Ovary (tissue), 9 donors: Measurements from ENCODE around the gene CLCN2. TPM values are rescaled to one million over a fixed set of nuclear protein-coding genes. Genes with fewer than 3 reads are reported as not detected.

Source experiments
- DNase-seq, 5 donors: peaks; one replicate each; pipeline ENCODE4 v3.0.0-alpha.2; 2019 to 2020
- H3K27ac ChIP-seq, 2 donors: fragments of 200-600 bp; one replicate each; pipeline versions ENCODE4 v1.5.1 to v1.8.0; 2019 to 2022
- H3K27me3 ChIP-seq: fragments of 200-600 bp; one replicate; pipeline ENCODE4 v1.8.0; 2022
- H3K36me3 ChIP-seq: fragments of 200-600 bp; sonication (generic); one replicate; pipeline ENCODE4 v1.5.1; 2019
- H3K4me1 ChIP-seq: one replicate; pipeline ENCODE4 v1.8.1; 2013; ENCODE audit warnings: mild to moderate bottlenecking, moderate library complexity; ENCODE audit not compliant: insufficient read depth
- H3K4me3 ChIP-seq: fragments of 200-600 bp; sonication (generic); one replicate; pipeline ENCODE4 v1.5.1; 2017
- H3K9me3 ChIP-seq, 2 donors: fragments of 200-600 bp in 1 of 2; sonication (generic) in 1 of 2; one replicate each; pipeline versions ENCODE4 v1.5.1 to v1.8.1; 2013 to 2019; ENCODE audit warnings: mild to moderate bottlenecking in 1 of 2, moderate library complexity in 1 of 2
- EP300 ChIP-seq: sonication (generic); formaldehyde crosslinking; IDR thresholded peaks from one replicate; pipeline ENCODE4 v1.6.1; 2017; ENCODE audit warnings: antibody characterized with exemption
- POLR2A ChIP-seq: fragments of 450-650 bp; IDR thresholded peaks from one replicate; pipeline ENCODE4 v1.6.1; 2017; ENCODE audit warnings: antibody characterized with exemption, mild to moderate bottlenecking, moderate library complexity
- WGBS, 3 donors: extraction: QIAGEN DNeasy Blood & Tissue Kit in 1 of 3; methylation state at CpG; one replicate each; pipeline versions ENCODE4 v1.1.5 to v1.1.7; 2013 to 2017; 5-methylcytosine and 5-hydroxymethylcytosine counted together
- intact Hi-C, 4 donors: fragments of 100-400 bp; cut with DNase I; formaldehyde crosslinking; loops; one replicate each; pipeline versions ENCODE4 v1.11.0 to v1.15.1; 2022 to 2023
- polyA plus RNA-seq, 2 donors: library from polyadenylated mRNA; stranded (reverse); fragments of 200-250 nt in 1 of 2; fragments of 350-450 nt in 1 of 2; fragmentation: Illumina TruSeq in 1 of 2; extraction: RNeasy Lipid Tissue Mini Kit (QIAGEN cat#74804) in 1 of 2; gene quantifications; one replicate each; pipeline ENCODE4 v1.2.3, GENCODE V29; 2013 to 2014
- total RNA-seq, 7 donors: library from RNA; depleted of rRNA in 2 of 7; stranded (reverse); fragments of >200 nt in 2 of 7; fragmentation: NEBNext Ultra II Directional in 3 of 7; extraction: Animal tissue kit (Norgen Biotek cat#: 25700) in 3 of 7; gene quantifications; one replicate each; pipeline versions ENCODE4 v1.1.0 to v1.2.4, GENCODE V29; 2016 to 2023
- TF ChIP-seq, protein P1 (sequence below), 3 donors: fragments of 450-650 bp in 2 of 3; fragments of 200-600 bp in 1 of 3; IDR thresholded peaks; one replicate each; pipeline versions ENCODE4 v1.5.1 to v1.8.0; 2016 to 2022; ENCODE audit warnings: antibody characterized with exemption in 3 of 3, mild to moderate bottlenecking in 1 of 3
- donor health status: DM: no; HTN: no; CAD: no; lungs with moderate emphysema.
- donor health status: DM: no; HTN: no; CAD: no.
- donor health status: Bipolar disorder and iron deficiency.
- donor health status: DM: yes; HTN: yes; CAD: no.
- donor health status: DM: no; HTN: no; CAD: no.
- donor health status: DM: yes; HTN: yes; CAD: no.

CLCN2 gene
- total and polyA plus RNA-seq, 9 donors, result 3.5 to 18.0 (median 11.7) TPM

DNA sequence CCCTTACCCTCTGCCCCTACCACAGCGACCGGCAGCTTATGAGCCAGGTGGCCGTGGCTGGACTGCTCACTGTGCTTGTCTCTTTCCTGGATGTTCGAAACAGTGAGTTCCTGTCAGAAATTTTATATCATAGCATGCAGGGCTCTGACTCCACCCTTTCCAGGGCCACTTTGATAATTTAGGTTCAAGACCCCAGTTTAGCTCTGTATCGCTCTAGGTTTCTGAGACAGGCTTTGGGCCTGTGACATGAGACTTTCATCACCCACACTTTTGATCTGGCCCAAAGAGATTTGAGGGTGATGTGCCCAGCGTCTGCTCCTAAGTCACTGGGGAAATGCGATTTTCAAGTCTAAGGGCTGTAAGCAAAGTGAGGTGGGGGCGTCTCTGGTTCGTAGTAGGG, 53.5 kb downstream of the CLCN2 start:
- Histone ChIP-seq H3K27me3 (no peaks in the 10 kb centered on the region), H3K4me1 (no peaks in the 10 kb centered on the region), H3K27ac (no peak overlapping the region), H3K36me3 (no peaks in the 10 kb centered on the region), H3K9me3 (no peaks in the 10 kb centered on the region), H3K4me3 (no peak overlapping the region)
- intact Hi-C loops, result loop anchor here in 1 of 4 donors (10.0 kb wide), 1 partner anchor 47 kb away; no protein-coding TSS in a partner anchor
- TF ChIP-seq POLR2A, result no peak
- TF ChIP-seq, protein P1, sequence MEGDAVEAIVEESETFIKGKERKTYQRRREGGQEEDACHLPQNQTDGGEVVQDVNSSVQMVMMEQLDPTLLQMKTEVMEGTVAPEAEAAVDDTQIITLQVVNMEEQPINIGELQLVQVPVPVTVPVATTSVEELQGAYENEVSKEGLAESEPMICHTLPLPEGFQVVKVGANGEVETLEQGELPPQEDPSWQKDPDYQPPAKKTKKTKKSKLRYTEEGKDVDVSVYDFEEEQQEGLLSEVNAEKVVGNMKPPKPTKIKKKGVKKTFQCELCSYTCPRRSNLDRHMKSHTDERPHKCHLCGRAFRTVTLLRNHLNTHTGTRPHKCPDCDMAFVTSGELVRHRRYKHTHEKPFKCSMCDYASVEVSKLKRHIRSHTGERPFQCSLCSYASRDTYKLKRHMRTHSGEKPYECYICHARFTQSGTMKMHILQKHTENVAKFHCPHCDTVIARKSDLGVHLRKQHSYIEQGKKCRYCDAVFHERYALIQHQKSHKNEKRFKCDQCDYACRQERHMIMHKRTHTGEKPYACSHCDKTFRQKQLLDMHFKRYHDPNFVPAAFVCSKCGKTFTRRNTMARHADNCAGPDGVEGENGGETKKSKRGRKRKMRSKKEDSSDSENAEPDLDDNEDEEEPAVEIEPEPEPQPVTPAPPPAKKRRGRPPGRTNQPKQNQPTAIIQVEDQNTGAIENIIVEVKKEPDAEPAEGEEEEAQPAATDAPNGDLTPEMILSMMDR (IDR thresholded peaks at IDR 0.05), result no peak
- no peak for TF ChIP-seq EP300
- 86 to 94% (median 90%) methylated on average over 9 of the region's 9 CpGs for WGBS, 3 donors
- DNase-seq, result no peak

DNA sequence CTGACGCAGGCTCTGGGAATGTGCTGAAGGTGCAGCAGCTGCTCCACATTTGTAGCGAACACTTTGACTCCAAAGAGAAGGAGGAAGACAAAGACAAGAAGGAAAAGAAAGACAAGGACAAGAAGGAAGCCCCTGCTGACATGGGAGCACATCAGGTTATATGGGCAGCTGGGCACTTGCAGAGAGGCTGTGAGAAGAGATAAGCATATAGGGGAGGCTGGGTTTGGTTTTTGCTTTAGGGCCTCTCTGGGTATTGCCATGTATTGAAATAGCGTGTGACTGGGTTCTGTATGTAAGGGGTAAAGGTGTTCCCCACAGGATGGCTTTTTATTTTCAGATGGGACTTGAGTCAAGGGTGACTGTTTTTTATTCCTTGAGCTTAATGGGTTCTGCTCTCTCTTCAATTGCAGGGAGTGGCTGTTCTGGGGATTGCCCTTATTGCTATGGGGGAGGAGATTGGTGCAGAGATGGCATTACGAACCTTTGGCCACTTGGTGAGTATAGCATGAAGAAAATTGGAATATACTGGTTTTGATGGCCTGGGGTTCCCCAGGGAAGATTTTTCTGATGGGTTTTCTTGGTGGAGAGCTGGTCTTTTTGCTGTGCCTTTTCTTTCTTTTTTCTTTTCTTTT, 54.9 kb downstream of the CLCN2 start:
- no peaks in the 10 kb centered on the region for H3K9me3 ChIP-seq
- no peak for TF ChIP-seq POLR2A
- TF ChIP-seq, protein P1 (IDR thresholded peaks at IDR 0.05), result no peak
- TF ChIP-seq EP300, result no peak
- intact Hi-C loops, result loop anchor here in 1 of 4 donors (10.0 kb wide), 1 partner anchor 48 kb away; no protein-coding TSS in a partner anchor
- no peaks in the 10 kb centered on the region for H3K36me3 ChIP-seq
- H3K4me1 ChIP-seq, result no peaks in the 10 kb centered on the region
- H3K27me3 ChIP-seq, result no peaks in the 10 kb centered on the region
- no peak overlapping the region for H3K27ac ChIP-seq
- no peak for DNase-seq
- WGBS, 3 donors, result 89 to 94% (median 90%) methylated on average over 4 of the region's 4 CpGs
- no peak overlapping the region for H3K4me3 ChIP-seq

- no peak overlapping the region for H3K4me3 ChIP-seq
- TF ChIP-seq, protein P1 (IDR thresholded peaks at IDR 0.05), result peak in 1 of 3 donors; percentile 6
- TF ChIP-seq EP300 (no peak), POLR2A (no peak)
- WGBS, 3 donors, result 24 to 36% (median 25%) methylated on average over 1 of the region's 1 CpG
- no peak overlapping the region for H3K27ac ChIP-seq
- no peak for DNase-seq
- intact Hi-C loops, result loop anchor here in 1 of 4 donors (10.0 kb wide), 1 partner anchor 49 kb away; no protein-coding TSS in a partner anchor
- H3K36me3 ChIP-seq, result no peaks in the 10 kb centered on the region
- no peaks in the 10 kb centered on the region for H3K9me3 ChIP-seq
- H3K4me1 ChIP-seq, result no peaks in the 10 kb centered on the region
- H3K27me3 ChIP-seq, result no peaks in the 10 kb centered on the region
Observed at GRCh38 chr3:184305577-184305976, 55.8 kb downstream of the CLCN2 start.

GRCh38 chr3:184300378-184300720, 61.1 kb downstream of the CLCN2 start:
- no peak for DNase-seq
- Histone ChIP-seq H3K4me3 (no peak overlapping the region), H3K36me3 (no peaks in the 10 kb centered on the region), H3K27me3 (no peaks in the 10 kb centered on the region), H3K9me3 (no peaks in the 10 kb centered on the region), H3K4me1 (peaks cover 4% of the 10 kb centered on the region), H3K27ac (no peak overlapping the region)
- WGBS, 3 donors, result 59 to 78% (median 68%) methylated on average over 3 of the region's 3 CpGs
- intact Hi-C loops, result loop anchor here in 1 of 4 donors (10.0 kb wide), 1 partner anchor 54 kb away; no protein-coding TSS in a partner anchor
- TF ChIP-seq POLR2A (no peak), EP300 (no peak)
- TF ChIP-seq, protein P1 (IDR thresholded peaks at IDR 0.05), result no peak
